K562 treated with DMSO at 1 percent for 48 hours (cell line): Measurements from ENCODE around the gene NSG1. TPM values are rescaled to one million over a fixed set of nuclear protein-coding genes. Genes with fewer than 3 reads are reported as not detected.

Experiments used
- total RNA-seq: library from RNA; unstranded; fragments of 300-600 nt; gene quantifications from 2 replicates; pipeline ENCODE4 v1.2.3, GENCODE V29; 2022; ENCODE audit warnings: low replicate concordance; ENCODE audit errors: extremely low read depth

The NSG1 gene, protein sequence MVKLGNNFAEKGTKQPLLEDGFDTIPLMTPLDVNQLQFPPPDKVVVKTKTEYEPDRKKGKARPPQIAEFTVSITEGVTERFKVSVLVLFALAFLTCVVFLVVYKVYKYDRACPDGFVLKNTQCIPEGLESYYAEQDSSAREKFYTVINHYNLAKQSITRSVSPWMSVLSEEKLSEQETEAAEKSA
- total RNA-seq, result not detected in 2 replicates

DNA sequence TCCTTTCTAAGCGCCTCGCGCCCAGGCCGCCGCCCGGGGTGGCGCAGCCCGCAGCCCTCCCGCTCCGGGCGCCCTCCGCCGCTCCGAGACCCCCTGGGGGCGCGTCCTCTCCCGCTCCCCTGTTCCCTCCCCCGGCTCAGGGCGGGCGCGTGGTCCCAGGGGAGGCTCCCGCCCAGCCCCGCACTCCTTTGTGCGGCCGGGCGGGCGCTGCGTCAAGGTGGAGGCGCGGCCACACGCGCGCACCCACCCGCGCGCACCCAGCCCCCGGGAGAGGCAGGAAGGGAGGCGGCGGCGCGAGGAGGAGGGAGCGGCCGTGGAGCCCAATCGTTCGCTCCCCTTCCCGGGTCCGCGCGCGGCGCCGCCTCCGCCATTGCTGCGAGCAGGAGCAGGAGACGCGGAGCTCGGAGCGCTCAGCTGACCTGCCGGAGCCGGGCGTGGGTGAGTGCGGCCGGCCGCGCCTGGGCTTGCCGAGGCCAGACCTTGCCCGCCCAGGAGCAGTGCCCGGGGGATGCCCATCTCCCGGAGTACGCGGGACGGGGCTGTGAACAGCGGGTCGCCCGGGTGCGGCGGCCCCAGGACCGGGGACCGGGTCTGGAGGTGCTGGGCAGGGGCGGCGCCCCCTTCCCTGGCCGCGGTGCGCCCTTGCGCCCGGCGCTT, at the start of gene NSG1:
TSS of gene NSG1 (plus strand) at position 367 of the 657 bp plus-strand sequence. CDS start 528 bp downstream, outside the sequence.

Other genes starting within 250 kb of the NSG1 start
- gene OTOP1, start 160.2 kb upstream of the NSG1 start, total RNA-seq, result not detected in 2 replicates
- not detected in 2 replicates for gene TMEM128, start 138.9 kb upstream of the NSG1 start, total RNA-seq
- not detected in 2 replicates for gene LYAR, start 96.9 kb upstream of the NSG1 start, total RNA-seq
- gene ZBTB49, start 96.9 kb upstream of the NSG1 start, total RNA-seq, result not detected in 2 replicates
- not detected in 2 replicates for gene STX18, start 154.9 kb downstream of the NSG1 start, total RNA-seq